Endothelial cell of umbilical vein (primary cell): Measurements from ENCODE around the gene MLYCD. TPM values are rescaled to one million over a fixed set of nuclear protein-coding genes. Genes with fewer than 3 reads are reported as not detected.

ENCODE experiments used
- BruUV-seq: library from RNA; stranded (reverse); fragments of 400-500 nt; replicated peaks from 2 replicates; lab custom pipeline; 2021; lab: Mats Ljungman, UMichigan
- CTCF ChIA-PET: fragments of 300-600, 350-600 bp; sonication (Branson Sonifier 250); formaldehyde crosslinking; loops from one replicate; lab custom pipeline; 2021; ENCODE audit warnings: antibody characterized with exemption, inconsistent platforms; lab: Charles Lee
- POLR2A ChIA-PET: fragments of 300-600, 350-600 bp; sonication (Branson Sonifier 250); formaldehyde crosslinking; loops from one replicate; lab custom pipeline; 2021; ENCODE audit warnings: antibody characterized with exemption, inconsistent platforms; lab: Charles Lee
- DNase-seq: peaks from one replicate; pipeline ENCODE4 v3.0.0-alpha.2; 2011; ENCODE audit warnings: low read depth, low spot score
- FAIRE-seq: peaks from 2 replicates; lab custom pipeline; 2011; peaks lifted over from hg19 to GRCh38; lab: Jason Lieb, UNC
- H2AFZ ChIP-seq: 2 replicates; pipeline ENCODE4 v1.6.0; 2012; ENCODE audit warnings: low read depth, low read length, control low read depth, inconsistent platforms
- H3K27ac ChIP-seq: 2 replicates; pipeline ENCODE4 v1.5.1; 2011; ENCODE audit warnings: low read depth, mild to moderate bottlenecking, control low read depth, low read length, moderate library complexity; ENCODE audit not compliant: insufficient read depth
- H3K27me3 ChIP-seq, 2 experiments: 2 replicates each; pipeline versions ENCODE4 v1.6.0 to v1.6.1; 2011; ENCODE audit warnings: low read length in 2 of 2, mixed read lengths in 1 of 2; ENCODE audit not compliant: control insufficient read depth in 2 of 2, insufficient read depth in 2 of 2
- H3K36me3 ChIP-seq, 2 experiments: 2 replicates in 1 of 2; 3 replicates in 1 of 2; pipeline ENCODE4 v1.5.1; 2011; ENCODE audit warnings: low read length in 2 of 2, mild to moderate bottlenecking in 1 of 2, moderate library complexity in 1 of 2; ENCODE audit not compliant: control insufficient read depth in 2 of 2, insufficient read depth in 2 of 2; ENCODE audit errors: extremely low read depth in 1 of 2
- H3K4me1 ChIP-seq: 3 replicates; pipeline ENCODE4 v1.5.1; 2011; ENCODE audit warnings: mild to moderate bottlenecking, low read length; ENCODE audit not compliant: control insufficient read depth, insufficient read depth; ENCODE audit errors: extremely low read depth
- H3K4me2 ChIP-seq: 2 replicates; pipeline ENCODE4 v1.6.1; 2011; ENCODE audit warnings: low read length, control low read depth, mixed read lengths; ENCODE audit not compliant: insufficient read depth
- H3K4me3 ChIP-seq, 3 experiments: fragments of 200-600 bp in 1 of 3; sonication (generic), shearing (Covaris generic) in 1 of 3; replicated peaks in 1 of 3; 2 replicates each; pipeline ENCODE4 v1.5.1; 2011 to 2016; ENCODE audit warnings: control low read depth in 3 of 3, low read length in 3 of 3, mild to moderate bottlenecking in 2 of 3, inconsistent platforms in 1 of 3, low read depth in 1 of 3, moderate library complexity in 1 of 3; ENCODE audit not compliant: insufficient read depth in 1 of 3
- H3K79me2 ChIP-seq: 2 replicates; pipeline ENCODE4 v1.6.0; 2012; ENCODE audit warnings: low read length, inconsistent platforms; ENCODE audit not compliant: control insufficient read depth, insufficient read depth
- H3K9ac ChIP-seq: replicated peaks from 2 replicates; pipeline ENCODE3; 2011; ENCODE audit warnings: low read length, control low read depth; ENCODE audit not compliant: insufficient read depth; ENCODE audit errors: extremely low read depth
- H3K9me1 ChIP-seq: replicated peaks from 3 replicates; pipeline ENCODE4 v1.6.0; 2011; ENCODE audit warnings: mild to moderate bottlenecking, low read length; ENCODE audit not compliant: control insufficient read depth, insufficient read depth; ENCODE audit errors: extremely low read depth
- H3K9me3 ChIP-seq: replicated peaks from 2 replicates; pipeline ENCODE4 v1.5.1; 2012; ENCODE audit warnings: low read length, inconsistent platforms; ENCODE audit not compliant: control insufficient read depth, insufficient read depth
- H4K20me1 ChIP-seq: replicated peaks from 2 replicates; pipeline ENCODE3; 2011; ENCODE audit warnings: mild to moderate bottlenecking, low read length; ENCODE audit not compliant: control insufficient read depth, insufficient read depth; ENCODE audit errors: extremely low read depth
- CTCF ChIP-seq, 2 donors: IDR thresholded peaks; 1 replicate in 1 of 2; 2 replicates in 1 of 2; pipeline ENCODE4 v1.5.1; 2011; ENCODE audit warnings: low read length in 2 of 2, mild to moderate bottlenecking in 2 of 2, moderate library complexity in 2 of 2, control low read depth in 1 of 2, inconsistent platforms in 1 of 2, low read depth in 1 of 2; ENCODE audit not compliant: insufficient read depth in 1 of 2; ENCODE audit errors: extremely low read depth in 1 of 2
- EZH2 ChIP-seq: IDR thresholded peaks from 2 replicates; pipeline ENCODE4 v1.6.1; 2012; ENCODE audit warnings: borderline replicate concordance, low read depth, mild to moderate bottlenecking, moderate library complexity, low read length, inconsistent platforms; ENCODE audit not compliant: severe bottlenecking
- FOS ChIP-seq: IDR thresholded peaks from 2 replicates; pipeline ENCODE4 v1.6.1; 2011; ENCODE audit warnings: mild to moderate bottlenecking, low read length, moderate library complexity, borderline replicate concordance; ENCODE audit not compliant: insufficient read depth
- GATA2 ChIP-seq: IDR thresholded peaks from 2 replicates; pipeline ENCODE4 v1.7.0; 2011; ENCODE audit warnings: low read depth, mild to moderate bottlenecking, moderate library complexity, mixed read lengths, low read length; ENCODE audit not compliant: insufficient read length, insufficient read depth
- JUN ChIP-seq: IDR thresholded peaks from 2 replicates; pipeline ENCODE4 v1.6.1; 2011; ENCODE audit warnings: borderline replicate concordance, low read depth; ENCODE audit not compliant: insufficient read length, insufficient read depth
- MAX ChIP-seq: IDR thresholded peaks from 2 replicates; pipeline ENCODE4 v1.6.1; 2011; ENCODE audit not compliant: insufficient read depth, insufficient read length
- MYC ChIP-seq: IDR thresholded peaks from one replicate; pipeline ENCODE4 v1.6.1; 2011; ENCODE audit warnings: mild to moderate bottlenecking, low read depth, low read length
- POLR2A ChIP-seq: IDR thresholded peaks from 2 replicates; pipeline ENCODE4 v1.6.1; 2012; ENCODE audit warnings: low read depth, mild to moderate bottlenecking, control low read depth, low read length
- POLR2AphosphoS5 ChIP-seq: IDR thresholded peaks from 2 replicates; pipeline ENCODE4 v1.6.1; 2012; ENCODE audit warnings: low read depth, mild to moderate bottlenecking, control low read depth, low read length, moderate library complexity; ENCODE audit not compliant: insufficient read depth
- dilution Hi-C: fragments of 300-500 bp; cut with MboI; formaldehyde crosslinking; loops from one replicate; pipeline ENCODE4 v1.15.0; 2019; ENCODE audit warnings: low sequenced_read_pairs; ENCODE audit not compliant: extremely low pct_ligation_motif_present
- intact Hi-C: fragments of 100-400 bp; cut with micrococcal nuclease; formaldehyde crosslinking; loops from one replicate; pipeline ENCODE4 v1.10.0; 2022
- polyA plus RNA-seq, 4 experiments: library from polyadenylated mRNA; depleted of rRNA in 3 of 4; stranded (reverse) in 3 of 4; unstranded in 1 of 4; fragments of >200 nt; gene quantifications; 2 replicates each; pipeline versions ENCODE4 v1.2.1 to v1.2.3, GENCODE V29; 2011 to 2012; ENCODE audit warnings: missing spikeins in 1 of 4
- total RNA-seq: library from RNA; stranded (reverse); gene quantifications from 2 replicates; pipeline ENCODE4 v1.2.3, GENCODE V29; 2021

MLYCD gene
- total and polyA plus RNA-seq, 2 donors (not counting 3 experiments of a cell fraction or from before 2014, with no cell fraction given) = 2.0 to 3.4 TPM

- ChIA-PET CTCF (no interaction called here), POLR2A (no interaction called here)
- dilution Hi-C loops (no loop called here), intact Hi-C loops (no loop called here)
- no peak for TF ChIP-seq JUN
- TF ChIP-seq GATA2 = no peak
- TF ChIP-seq MAX = no peak
- no peak for TF ChIP-seq CTCF (IDR thresholded peaks at IDR 0.05; ENCODE audit: extremely low read depth in 1 of 2, insufficient read depth in 1 of 2, low read depth in 1 of 2, low read length in 2 of 2)
- no peak for TF ChIP-seq POLR2AphosphoS5
- TF ChIP-seq FOS = no peak
- TF ChIP-seq EZH2 = no peak
- no peak for TF ChIP-seq POLR2A
- TF ChIP-seq MYC = no peak
- Histone ChIP-seq H3K9me1 (no peaks in the 10 kb centered on the region), H3K27ac (no peak overlapping the region), H4K20me1 (no peaks in the 10 kb centered on the region), H3K27me3 (no peaks in the 10 kb centered on the region), H3K79me2 (no peaks in the 10 kb centered on the region), H3K4me2 (no peak overlapping the region), H2AFZ (no peak overlapping the region), H3K9me3 (no peaks in the 10 kb centered on the region), H3K4me3 (no peak overlapping the region), H3K9ac (no peak overlapping the region), H3K36me3 (peaks cover 0 to 20% of the 10 kb centered on the region in 2 experiments), H3K4me1 (no peaks in the 10 kb centered on the region)
- DNase-seq (no peak), FAIRE-seq (no peak)
- no TSS peak for BruUV-seq
Measured at GRCh38 chr16:83917152-83918120, 18.5 kb downstream of the MLYCD start.
